ENCODE results near the gene DNMT1.
A peak's percentile ranks its signal among the peaks of the same experiment; 100 is the strongest.

Gene DNMT1

GRCh38 chr19:10092648-10093294 lies 102.0 kb downstream of the DNMT1 start:
- no peak for DNase-seq

GRCh38 chr19:10091895-10092641 lies 102.7 kb downstream of the DNMT1 start:
- DNase-seq = no peak

GRCh38 chr19:10091370-10091687 lies 103.4 kb downstream of the DNMT1 start:
- no peak for DNase-seq

- no peak for DNase-seq
These were observed 104.9 kb downstream of the DNMT1 start for GRCh38 chr19:10089801-10090375.

- DNase-seq = no peak
These were observed 105.7 kb downstream of the DNMT1 start for GRCh38 chr19:10088949-10089554.

- no peak for DNase-seq
These were observed 107.3 kb downstream of the DNMT1 start for GRCh38 chr19:10087296-10088061.

GRCh38 chr19:10086591-10087192 lies 108.1 kb downstream of the DNMT1 start:
- DNase-seq = peak; percentile 57 to 65

- DNase-seq = peak; percentile 87 to 89
These were observed 108.8 kb downstream of the DNMT1 start, which contains the start of gene SHFL for GRCh38 chr19:10085641-10086590. TSS of gene SHFL (plus strand) at chr19:10086317. CDS start at chr19:10086428, 111 bp downstream.

GRCh38 chr19:10084803-10085202 lies 110.0 kb downstream of the DNMT1 start:
- DNase-seq = no peak

- DNase-seq = no peak
These were observed 110.8 kb downstream of the DNMT1 start for GRCh38 chr19:10083911-10084310.
